ENCODE results near the gene RABGGTA. TPM values are rescaled to one million over a fixed set of nuclear protein-coding genes. Genes with fewer than 3 reads are reported as not detected.

RABGGTA gene
- total RNA-seq, 1 experiment from 2014 or later = 27.1 TPM

GRCh38 chr14:24314377-24315193 is 43.2 kb upstream of the RABGGTA start:
- no peak for TF ChIP-seq CTCF (IDR thresholded peaks at IDR 0.05; ENCODE audit: insufficient read depth in 1 of 2, low read depth in 1 of 2, low read length in 1 of 2, severe bottlenecking in 1 of 2, unreplicated experiment in 1 of 2)
- CTCF ChIA-PET = interaction anchor here (1.1 kb wide), 1 partner anchor 52 kb away, joined by 5 read pairs; no protein-coding TSS in a partner anchor

GRCh38 chr14:24313913-24314312 is 42.5 kb upstream of the RABGGTA start:
- Histone ChIP-seq H3K4me1 (peaks cover 14% of the 10 kb centered on the region), H3K36me3 (ENCODE audit: control insufficient read depth, insufficient read depth, low read length) (no peaks in the 10 kb centered on the region), H3K27me3 (replicated peaks; ENCODE audit: control insufficient read depth, insufficient read depth, low read length) (no peaks in the 10 kb centered on the region), H3K4me3 (ENCODE audit: low read depth, low read length) (no peak overlapping the region), H3K9me3 (no peaks in the 10 kb centered on the region)
- TF ChIP-seq CTCF (IDR thresholded peaks at IDR 0.05; ENCODE audit: insufficient read depth in 1 of 2, low read depth in 1 of 2, low read length in 1 of 2, severe bottlenecking in 1 of 2, unreplicated experiment in 1 of 2) = no peak
- peaks cover 6% of the 10 kb centered on the region for H3K4me1 Mint-ChIP-seq (ENCODE audit: low read depth, unreplicated experiment)
- POLR2A ChIA-PET = no interaction called here
- H3K4me3 Mint-ChIP-seq (ENCODE audit: unreplicated experiment) = no peak overlapping the region
- H3K36me3 Mint-ChIP-seq (ENCODE audit: insufficient read depth, unreplicated experiment) = peaks cover 21% of the 10 kb centered on the region
- intact Hi-C loops (cut with micrococcal nuclease; ENCODE audit: unreplicated experiment) = no loop called here
- BruUV-seq (replicated peaks) = TSS peak; percentile 17
- DNase-seq = no peak
- no peak overlapping the region for H3K27ac Mint-ChIP-seq (ENCODE audit: unreplicated experiment)
- H3K9me3 Mint-ChIP-seq (ENCODE audit: unreplicated experiment) = no peaks in the 10 kb centered on the region
- peaks cover 3% of the 10 kb centered on the region for H3K27me3 Mint-ChIP-seq (ENCODE audit: insufficient read depth, unreplicated experiment)
- CTCF ChIA-PET = no interaction called here

More at GRCh38 chr14:24314377-24315193, 43.2 kb upstream of the RABGGTA start:
- H3K4me3 ChIP-seq (ENCODE audit: low read depth, low read length) = no peak overlapping the region
- intact Hi-C loops (cut with micrococcal nuclease; ENCODE audit: unreplicated experiment) = no loop called here
- DNase-seq = no peak
- H3K9me3 Mint-ChIP-seq (ENCODE audit: unreplicated experiment) = no peaks in the 10 kb centered on the region
- H3K36me3 ChIP-seq (ENCODE audit: control insufficient read depth, insufficient read depth, low read length) = no peaks in the 10 kb centered on the region
- peaks cover 17% of the 10 kb centered on the region for H3K36me3 Mint-ChIP-seq (ENCODE audit: insufficient read depth, unreplicated experiment)
- POLR2A ChIA-PET = no interaction called here
- peaks cover 14% of the 10 kb centered on the region for H3K4me1 ChIP-seq
- no TSS peak for BruUV-seq (replicated peaks)
- H3K4me3 Mint-ChIP-seq (ENCODE audit: unreplicated experiment) = no peak overlapping the region
- peaks cover 8% of the 10 kb centered on the region for H3K27me3 Mint-ChIP-seq (ENCODE audit: insufficient read depth, unreplicated experiment)
- H3K4me1 Mint-ChIP-seq (ENCODE audit: low read depth, unreplicated experiment) = peaks cover 6% of the 10 kb centered on the region
- H3K9me3 ChIP-seq = no peaks in the 10 kb centered on the region
- no peaks in the 10 kb centered on the region for H3K27me3 ChIP-seq (replicated peaks; ENCODE audit: control insufficient read depth, insufficient read depth, low read length)
- no peak overlapping the region for H3K27ac Mint-ChIP-seq (ENCODE audit: unreplicated experiment)

GRCh38 chr14:24312736-24313507 is 41.5 kb upstream of the RABGGTA start:
- peaks cover 27% of the 10 kb centered on the region for H3K36me3 Mint-ChIP-seq (ENCODE audit: insufficient read depth, unreplicated experiment)
- ChIA-PET CTCF (no interaction called here), POLR2A (no interaction called here)
- intact Hi-C loops (cut with micrococcal nuclease; ENCODE audit: unreplicated experiment) = no loop called here
- Histone ChIP-seq H3K4me3 (ENCODE audit: low read depth, low read length) (no peak overlapping the region), H3K4me1 (peaks cover 22% of the 10 kb centered on the region), H3K9me3 (no peaks in the 10 kb centered on the region), H3K27me3 (replicated peaks; ENCODE audit: control insufficient read depth, insufficient read depth, low read length) (no peaks in the 10 kb centered on the region), H3K36me3 (ENCODE audit: control insufficient read depth, insufficient read depth, low read length) (no peaks in the 10 kb centered on the region)
- BruUV-seq (replicated peaks) = no TSS peak
- peaks cover 12% of the 10 kb centered on the region for H3K4me1 Mint-ChIP-seq (ENCODE audit: low read depth, unreplicated experiment)
- DNase-seq = no peak
- no peaks in the 10 kb centered on the region for H3K27me3 Mint-ChIP-seq (ENCODE audit: insufficient read depth, unreplicated experiment)
- H3K9me3 Mint-ChIP-seq (ENCODE audit: unreplicated experiment) = no peaks in the 10 kb centered on the region
- H3K27ac Mint-ChIP-seq (ENCODE audit: unreplicated experiment) = no peak overlapping the region
- H3K4me3 Mint-ChIP-seq (ENCODE audit: unreplicated experiment) = no peak overlapping the region
- TF ChIP-seq CTCF (IDR thresholded peaks at IDR 0.05; ENCODE audit: insufficient read depth in 1 of 2, low read depth in 1 of 2, low read length in 1 of 2, severe bottlenecking in 1 of 2, unreplicated experiment in 1 of 2) = no peak
